AG09309 (cell line): Measurements from ENCODE around the gene FILIP1L.
"Not testable (repeated sequence)": the region's sequence is repeated elsewhere in the genome, so short reads cannot be mapped to it uniquely, and the experiment has no call there.

Source experiments
- DNase-seq: peaks from one replicate; pipeline ENCODE4 v3.0.0-alpha.2; 2010; ENCODE audit warnings: low read depth
- H3K4me3 ChIP-seq: 2 replicates; pipeline ENCODE4 v1.5.1; 2011; ENCODE audit warnings: mild to moderate bottlenecking, low read depth, low read length, moderate library complexity; ENCODE audit not compliant: control insufficient read depth
- TF ChIP-seq, protein P1 (sequence below): IDR thresholded peaks from 2 replicates; pipeline ENCODE4 v1.5.1; 2011; ENCODE audit warnings: mild to moderate bottlenecking, low read depth, low read length, inconsistent platforms; ENCODE audit not compliant: insufficient read depth, control insufficient read depth; ENCODE audit errors: missing control alignments

Gene FILIP1L

DNA sequence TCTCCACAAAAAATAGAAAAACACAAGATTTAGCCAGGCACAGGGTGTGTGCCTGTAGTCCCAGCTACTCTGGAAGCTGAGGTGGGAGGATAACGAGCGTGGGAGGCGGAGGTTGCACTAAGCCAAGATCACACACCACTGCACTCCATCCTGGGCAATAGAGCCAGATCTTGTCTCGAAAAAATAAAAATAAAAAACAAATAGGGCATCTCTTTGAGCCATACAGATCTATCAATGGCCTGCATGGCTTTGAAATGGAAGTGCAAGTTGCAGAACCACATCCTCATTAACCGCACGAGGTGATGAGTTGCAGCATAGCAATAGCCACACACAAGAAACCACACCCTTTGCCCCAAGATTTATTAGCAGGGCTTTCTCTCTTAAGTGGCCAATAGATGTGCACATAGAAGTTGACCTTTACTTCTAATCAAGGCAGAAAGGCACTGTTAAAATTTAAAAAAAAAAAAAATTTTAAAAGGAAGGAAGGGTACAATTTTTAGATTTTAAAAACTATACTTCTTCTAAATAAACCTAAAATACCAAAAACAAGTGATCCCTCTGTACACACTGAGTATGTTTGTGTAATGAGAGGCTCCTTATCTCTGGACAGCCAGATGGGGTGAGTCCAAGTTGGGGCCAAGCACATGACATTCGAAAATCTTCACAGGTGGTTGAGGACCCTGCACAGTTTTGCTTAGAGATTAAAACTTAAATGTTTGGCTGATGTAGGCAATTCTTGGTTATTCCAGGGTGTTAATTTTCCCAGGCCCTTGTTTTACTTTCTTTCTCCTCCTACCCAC lies 53.4 kb downstream of the FILIP1L start:
- H3K4me3 ChIP-seq = no peak overlapping the region
- TF ChIP-seq, protein P1, sequence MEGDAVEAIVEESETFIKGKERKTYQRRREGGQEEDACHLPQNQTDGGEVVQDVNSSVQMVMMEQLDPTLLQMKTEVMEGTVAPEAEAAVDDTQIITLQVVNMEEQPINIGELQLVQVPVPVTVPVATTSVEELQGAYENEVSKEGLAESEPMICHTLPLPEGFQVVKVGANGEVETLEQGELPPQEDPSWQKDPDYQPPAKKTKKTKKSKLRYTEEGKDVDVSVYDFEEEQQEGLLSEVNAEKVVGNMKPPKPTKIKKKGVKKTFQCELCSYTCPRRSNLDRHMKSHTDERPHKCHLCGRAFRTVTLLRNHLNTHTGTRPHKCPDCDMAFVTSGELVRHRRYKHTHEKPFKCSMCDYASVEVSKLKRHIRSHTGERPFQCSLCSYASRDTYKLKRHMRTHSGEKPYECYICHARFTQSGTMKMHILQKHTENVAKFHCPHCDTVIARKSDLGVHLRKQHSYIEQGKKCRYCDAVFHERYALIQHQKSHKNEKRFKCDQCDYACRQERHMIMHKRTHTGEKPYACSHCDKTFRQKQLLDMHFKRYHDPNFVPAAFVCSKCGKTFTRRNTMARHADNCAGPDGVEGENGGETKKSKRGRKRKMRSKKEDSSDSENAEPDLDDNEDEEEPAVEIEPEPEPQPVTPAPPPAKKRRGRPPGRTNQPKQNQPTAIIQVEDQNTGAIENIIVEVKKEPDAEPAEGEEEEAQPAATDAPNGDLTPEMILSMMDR = no peak
- DNase-seq = no peak

DNA sequence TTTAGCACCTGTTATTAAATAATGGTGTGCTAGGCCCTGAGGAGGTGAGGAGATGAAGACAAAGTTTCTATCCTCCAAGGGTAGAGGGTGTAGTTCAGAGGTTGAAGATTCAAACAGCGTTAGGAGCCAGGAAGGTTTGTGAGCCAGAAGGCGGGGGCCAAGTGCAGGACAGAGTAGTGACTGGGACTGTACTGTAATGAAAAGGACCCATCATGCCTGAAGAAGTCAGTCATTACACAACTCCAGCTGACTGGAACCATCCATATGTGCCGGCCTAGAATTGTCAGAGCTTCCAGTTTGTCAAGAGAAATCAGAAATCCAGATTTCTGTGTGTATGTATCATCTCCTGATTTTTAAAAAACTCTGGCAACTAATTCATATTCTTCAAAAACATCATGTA lies 54.8 kb downstream of the FILIP1L start:
- TF ChIP-seq, protein P1 = no peak
- no peak overlapping the region for H3K4me3 ChIP-seq
- DNase-seq = no peak

DNA sequence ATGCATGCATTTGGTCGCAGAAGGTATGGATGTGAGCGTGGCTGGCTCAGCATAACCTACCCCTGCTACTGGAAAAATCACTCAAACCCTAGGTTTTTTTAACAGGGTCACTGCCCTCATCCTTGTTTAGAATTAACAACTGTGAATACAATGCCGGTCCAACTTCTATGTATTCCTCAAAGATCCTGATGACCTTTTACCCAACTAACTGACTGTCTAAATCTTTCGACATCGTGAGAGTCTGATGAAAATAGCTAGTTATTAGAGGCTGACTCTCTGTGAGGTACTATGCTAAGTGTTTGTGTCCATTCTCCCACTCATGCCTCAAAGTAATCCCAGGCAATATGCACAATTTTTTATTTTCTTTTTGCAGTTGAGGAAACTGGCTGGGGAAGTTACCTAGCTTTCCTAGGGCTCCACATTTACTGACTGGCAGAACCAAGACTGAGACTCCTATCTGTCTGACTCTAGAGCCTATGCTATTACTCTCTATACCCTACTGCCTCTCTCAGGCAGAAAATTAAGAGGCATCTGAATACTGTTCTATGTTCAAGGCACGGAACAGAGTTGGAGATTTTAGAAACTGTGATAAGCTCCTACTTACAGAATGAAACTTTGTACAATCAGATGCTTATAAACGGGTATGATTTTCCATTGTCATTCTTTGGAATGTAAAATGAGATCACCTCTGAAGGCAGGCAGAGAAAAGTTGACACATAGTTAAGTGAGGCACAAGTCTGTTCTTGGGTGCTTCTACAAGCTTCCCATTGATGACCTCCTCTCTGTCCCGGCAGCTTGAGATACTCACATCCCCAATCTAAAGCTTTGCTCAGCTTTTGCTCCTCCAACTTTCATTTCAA lies 56.4 kb downstream of the FILIP1L start:
- no peak overlapping the region for H3K4me3 ChIP-seq
- TF ChIP-seq, protein P1 = no peak
- no peak for DNase-seq

GRCh38 chr3:100053951-100054620 lies 60.2 kb downstream of the FILIP1L start:
- TF ChIP-seq, protein P1 = no peak
- DNase-seq = no peak
- H3K4me3 ChIP-seq = no peak overlapping the region

DNA sequence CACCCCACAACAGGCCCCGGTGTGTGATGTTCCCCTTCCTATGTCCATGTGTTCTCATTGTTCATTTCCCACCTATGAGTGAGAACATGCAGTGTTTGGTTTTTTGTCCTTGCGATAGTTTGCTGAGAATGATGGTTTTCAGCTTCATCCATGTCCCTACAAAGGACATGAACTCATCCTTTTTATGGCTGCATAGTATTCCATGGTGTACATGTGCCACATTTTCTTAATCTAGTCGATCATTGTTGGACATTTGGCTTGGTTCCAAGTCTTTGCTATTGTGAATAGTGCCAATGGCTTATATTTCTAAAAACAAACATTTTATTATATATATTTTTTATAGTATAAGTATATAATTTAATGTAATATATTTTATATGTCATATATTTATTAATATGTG lies 62.8 kb downstream of the FILIP1L start:
- H3K4me3 ChIP-seq, DNase-seq: not testable (repeated sequence)

GRCh38 chr3:100048248-100048647 lies 66.1 kb downstream of the FILIP1L start:
- TF ChIP-seq, protein P1 = no peak
- H3K4me3 ChIP-seq = no peak overlapping the region
- no peak for DNase-seq

DNA sequence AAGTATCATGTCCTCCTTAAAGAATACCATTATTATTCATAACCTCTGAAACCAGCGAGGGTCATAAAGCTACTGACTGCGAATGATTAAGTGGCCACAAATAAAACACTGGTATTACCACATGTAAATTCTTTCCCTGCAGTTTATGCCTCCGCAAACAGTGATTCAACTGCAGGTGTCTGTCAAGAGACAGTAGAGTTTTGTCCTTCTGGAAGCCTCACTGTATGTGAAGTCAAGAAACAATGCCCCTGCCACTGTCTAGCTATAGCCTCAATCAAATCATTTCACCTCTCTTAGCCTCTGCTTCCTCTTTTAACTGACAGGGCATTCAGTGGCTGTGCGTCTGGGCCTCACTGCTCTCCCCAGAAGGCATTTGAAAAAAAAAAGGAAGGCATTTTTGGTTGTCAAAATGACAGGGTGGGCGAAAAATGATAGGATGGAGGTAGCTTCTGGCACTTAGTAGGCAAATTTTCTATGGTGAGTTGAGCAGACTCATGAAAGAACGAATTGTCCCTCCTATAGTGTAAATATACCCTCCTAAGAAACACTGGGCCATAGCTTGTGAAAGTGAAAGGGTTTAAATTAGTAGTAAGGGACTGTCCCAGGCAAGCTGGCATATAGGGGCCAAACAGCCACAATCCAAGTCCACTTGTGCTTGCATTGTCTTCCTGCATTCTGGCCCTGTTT lies 66.7 kb downstream of the FILIP1L start:
- TF ChIP-seq, protein P1 = no peak
- no peak overlapping the region for H3K4me3 ChIP-seq
- peak; percentile 80 for DNase-seq
